GM21528 (cell line): Measurements from ENCODE around the gene TCF7L1.

Source experiments
- ATAC-seq: cut with Tn5 transposase; IDR thresholded peaks from one replicate; pipeline ENCODE4 v1.9.1; 2021; ENCODE audit warnings: mild to moderate bottlenecking, moderate library complexity; ENCODE audit not compliant: unreplicated experiment, low FRiP score

TCF7L1 gene

DNA sequence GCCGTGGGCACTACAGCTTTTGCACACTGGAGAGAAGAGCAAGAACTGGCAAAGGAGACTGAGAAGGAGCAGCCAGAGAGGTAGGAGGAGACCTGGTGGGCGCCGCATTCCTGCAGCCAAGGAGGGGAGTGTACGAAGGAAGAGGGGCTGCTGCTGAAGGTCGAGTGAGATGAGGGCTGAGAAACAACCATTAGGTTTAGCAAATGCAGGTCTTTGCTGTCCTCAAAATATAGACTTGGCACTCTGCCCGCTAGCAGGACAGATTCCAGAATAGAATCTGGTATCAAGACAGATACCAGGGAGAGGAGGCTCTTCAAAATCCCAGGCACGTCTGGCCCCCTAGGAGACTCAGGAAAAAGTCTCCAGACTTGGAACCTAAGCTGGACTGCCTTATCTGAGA lies 111.6 kb downstream of the TCF7L1 start:
- no peak for ATAC-seq

DNA sequence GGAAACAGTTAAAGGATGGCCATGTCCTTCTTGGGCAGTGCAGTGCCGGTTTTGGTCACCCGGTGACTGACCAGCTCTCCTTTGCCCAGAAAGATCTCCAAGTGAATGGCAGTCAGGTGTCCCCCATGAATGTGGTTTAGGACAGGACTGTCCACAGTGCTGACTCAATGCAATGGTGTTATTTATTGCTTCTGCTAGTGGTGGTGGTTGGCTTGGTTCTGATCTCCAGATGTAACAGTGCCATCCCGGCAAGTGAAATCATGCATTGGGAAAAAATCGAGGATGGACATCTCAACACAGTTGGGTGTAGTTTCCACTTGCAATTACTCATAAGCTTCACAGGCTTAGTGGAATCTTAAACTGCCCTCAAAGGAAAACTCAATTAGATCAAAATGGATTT lies 112.7 kb downstream of the TCF7L1 start:
- no peak for ATAC-seq

DNA sequence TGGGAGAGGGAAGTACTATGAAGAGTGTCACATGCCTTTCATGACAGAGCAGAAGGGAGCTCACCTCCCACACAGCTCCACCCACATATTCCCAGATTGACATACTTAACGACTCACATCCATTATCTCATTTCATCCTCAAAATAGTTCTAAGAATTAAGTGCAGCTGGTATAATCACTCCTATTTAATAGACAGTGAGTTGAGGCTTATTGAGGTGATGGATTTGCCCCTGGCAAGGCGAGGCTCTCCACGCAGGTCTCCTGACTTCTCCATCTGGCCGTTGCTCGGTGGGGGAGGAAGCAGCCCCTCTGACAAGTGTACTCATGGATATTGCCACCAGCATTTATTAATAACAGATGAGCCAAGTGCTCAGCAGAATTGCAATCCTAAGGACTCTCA lies 113.2 kb downstream of the TCF7L1 start:
- ATAC-seq = no peak

DNA sequence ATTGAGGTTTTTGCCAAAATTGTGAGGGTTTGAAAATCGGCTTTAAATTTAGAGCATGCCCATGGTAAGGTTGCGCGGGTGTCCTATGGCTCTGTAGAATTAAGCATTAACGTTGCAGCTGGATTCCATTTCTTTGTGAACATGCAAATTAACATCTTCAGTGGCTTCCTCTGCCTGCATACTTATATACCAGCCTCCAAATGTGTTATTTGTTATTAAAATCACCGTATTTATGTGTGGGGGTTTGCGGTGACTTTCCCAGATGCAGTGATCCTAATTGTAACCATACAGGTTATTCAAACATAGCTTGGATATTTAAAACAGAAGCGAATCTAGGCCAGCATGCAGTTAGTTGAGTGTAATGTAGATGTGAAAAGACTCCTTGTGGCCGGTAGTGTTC lies 114.4 kb downstream of the TCF7L1 start:
- ATAC-seq = no peak

DNA sequence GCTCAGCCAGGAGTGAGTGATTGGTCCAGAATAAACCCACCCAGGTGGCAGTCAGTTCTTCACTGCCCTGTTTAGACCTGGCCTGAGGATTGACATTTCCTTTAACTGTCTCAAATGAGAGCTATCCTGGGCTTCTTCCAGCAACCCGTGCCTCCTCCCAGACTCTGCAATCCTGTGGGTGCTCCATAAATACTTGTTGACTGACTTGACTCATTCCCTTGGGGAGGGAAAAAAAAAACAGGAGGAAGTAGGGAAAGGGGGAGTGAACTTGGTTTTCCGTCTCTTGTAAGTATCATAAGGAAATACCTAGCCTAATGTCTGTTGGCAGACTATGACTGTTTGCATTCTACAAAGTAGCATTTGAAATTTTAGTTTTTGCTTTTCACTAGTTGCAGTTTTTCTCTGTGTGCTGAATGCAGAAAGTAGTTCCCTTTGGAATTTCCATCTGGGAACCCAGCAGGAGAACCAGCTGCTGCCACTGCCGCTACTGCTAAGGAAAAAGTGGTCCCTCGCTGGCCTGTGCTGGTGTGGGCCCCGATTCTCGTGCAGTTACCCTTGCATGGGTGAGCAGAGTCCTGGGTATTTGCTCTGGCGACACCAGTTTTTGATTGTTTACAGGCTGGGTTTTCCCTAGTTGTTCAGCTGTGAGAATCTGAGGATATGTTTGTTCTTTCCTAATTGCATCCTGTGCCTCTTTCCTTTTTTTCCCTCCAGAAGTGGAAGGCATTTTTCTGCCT lies 115.7 kb downstream of the TCF7L1 start:
- ATAC-seq = no peak

DNA sequence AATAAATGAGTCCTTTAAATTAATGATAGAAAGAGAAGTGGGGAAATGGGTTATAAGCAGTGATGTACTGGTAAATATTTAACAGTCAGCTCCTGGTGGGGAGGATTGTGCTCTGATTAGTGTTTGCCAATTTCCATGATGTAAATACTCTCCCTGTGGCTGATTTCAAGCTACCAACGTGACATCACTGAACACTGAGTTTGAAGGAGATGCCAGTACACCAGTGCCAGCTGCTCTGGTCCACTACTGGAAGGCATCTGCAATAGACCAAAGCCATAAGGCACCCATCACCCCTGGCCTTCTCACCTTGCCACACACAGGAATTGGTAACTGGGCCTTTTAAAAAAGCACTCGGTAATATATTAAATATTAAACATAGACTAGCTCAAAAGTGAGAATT lies 116.9 kb downstream of the TCF7L1 start:
- ATAC-seq = no peak

DNA sequence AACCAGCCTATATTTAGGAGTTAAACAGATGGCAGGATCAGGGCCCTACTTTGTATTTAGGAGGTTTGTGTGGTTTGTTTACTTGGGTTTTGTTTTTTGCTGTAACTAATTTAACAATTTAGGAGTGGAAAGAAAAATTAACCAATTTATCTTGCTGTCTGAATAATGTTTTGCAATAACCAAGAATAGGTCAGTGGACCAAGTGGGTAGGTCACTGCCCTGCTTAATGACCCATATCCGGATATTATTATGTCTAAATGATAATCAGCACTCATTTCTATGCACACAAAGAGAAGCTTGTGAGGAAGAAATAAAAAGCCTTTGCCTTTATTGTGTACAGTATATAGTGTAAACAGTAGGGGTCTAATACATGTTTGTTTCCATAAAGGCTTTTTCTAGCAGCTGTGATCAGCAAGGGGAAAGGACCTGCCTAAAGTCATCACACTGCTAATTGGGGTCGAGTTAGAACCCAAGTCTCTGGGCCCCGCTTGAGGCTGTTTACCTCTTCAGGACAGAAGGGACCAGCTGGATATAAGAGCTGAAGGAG lies 118.0 kb downstream of the TCF7L1 start:
- ATAC-seq = no peak

DNA sequence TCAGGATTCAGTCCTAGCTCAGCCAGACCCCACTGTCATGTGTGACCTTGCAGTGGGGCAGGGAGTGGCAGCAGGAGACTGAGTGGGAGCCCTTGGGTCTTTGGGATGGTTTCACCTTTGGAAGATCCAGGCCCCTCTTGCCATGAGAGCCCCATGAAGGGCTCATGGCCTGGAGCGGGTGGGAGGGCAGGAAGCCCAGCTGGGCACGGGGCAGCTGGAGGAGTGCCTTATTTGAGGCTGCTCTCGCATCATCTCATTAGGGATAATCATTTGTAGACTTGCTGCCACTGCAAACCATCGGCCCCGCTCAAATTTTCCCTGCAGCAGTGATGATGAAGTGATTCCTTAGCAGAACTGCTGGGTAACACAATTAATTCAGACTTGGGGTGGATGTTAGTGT lies 120.7 kb downstream of the TCF7L1 start:
- ATAC-seq = no peak

DNA sequence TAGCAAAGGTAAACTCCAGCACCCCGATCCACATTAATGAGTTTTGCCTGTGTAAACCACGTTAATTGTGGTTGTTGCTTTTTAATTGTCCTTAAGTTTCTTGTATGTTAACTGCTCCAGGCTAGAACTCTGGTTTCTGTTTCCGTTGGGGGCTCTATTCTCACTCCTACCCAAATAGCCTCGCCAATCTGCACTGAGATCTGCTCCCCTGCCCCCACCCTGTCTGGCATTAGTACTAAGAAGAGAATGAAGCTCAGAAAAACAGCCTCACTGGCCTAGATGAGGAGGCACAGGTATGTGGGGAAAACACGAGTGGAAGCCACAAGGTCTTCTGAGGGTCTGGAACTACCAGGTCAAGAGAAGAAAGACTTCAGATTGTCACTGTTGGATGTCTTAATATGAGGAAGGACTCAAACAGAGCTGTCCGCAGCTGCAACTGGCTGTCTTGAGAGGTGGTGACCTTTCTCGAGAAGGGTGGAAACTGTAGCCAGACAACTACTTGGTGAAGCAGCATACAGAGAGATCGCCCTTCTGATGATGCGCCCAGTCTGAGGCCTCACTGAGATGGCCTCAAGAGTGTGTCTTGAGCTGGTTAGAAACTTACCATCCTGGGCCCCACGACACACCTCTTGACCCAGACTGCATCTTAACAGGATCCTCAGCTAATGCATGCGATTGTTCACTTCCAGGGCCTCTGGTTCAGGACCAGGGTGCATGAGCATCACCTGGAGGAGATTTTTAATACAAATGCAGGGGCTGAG lies 121.5 kb downstream of the TCF7L1 start:
- ATAC-seq = no peak

DNA sequence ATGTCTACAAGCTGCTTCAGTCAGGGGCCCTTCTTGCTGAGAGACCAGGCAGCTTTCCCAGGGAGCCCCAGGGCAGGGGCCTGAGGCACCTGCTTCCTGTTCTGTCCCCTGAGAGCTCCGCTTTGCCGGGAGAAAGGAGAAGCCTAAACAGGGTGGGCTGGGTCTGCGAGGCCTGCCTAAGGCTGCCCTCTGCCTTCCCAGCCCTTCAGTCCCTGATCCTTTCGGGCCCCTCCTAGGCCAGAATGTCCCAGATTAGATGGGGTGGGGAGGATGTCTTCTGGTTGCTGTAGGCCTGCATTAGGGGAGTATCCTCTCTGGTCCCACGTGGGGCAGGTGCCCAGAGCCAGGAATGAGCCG lies 122.2 kb downstream of the TCF7L1 start:
- no peak for ATAC-seq

DNA sequence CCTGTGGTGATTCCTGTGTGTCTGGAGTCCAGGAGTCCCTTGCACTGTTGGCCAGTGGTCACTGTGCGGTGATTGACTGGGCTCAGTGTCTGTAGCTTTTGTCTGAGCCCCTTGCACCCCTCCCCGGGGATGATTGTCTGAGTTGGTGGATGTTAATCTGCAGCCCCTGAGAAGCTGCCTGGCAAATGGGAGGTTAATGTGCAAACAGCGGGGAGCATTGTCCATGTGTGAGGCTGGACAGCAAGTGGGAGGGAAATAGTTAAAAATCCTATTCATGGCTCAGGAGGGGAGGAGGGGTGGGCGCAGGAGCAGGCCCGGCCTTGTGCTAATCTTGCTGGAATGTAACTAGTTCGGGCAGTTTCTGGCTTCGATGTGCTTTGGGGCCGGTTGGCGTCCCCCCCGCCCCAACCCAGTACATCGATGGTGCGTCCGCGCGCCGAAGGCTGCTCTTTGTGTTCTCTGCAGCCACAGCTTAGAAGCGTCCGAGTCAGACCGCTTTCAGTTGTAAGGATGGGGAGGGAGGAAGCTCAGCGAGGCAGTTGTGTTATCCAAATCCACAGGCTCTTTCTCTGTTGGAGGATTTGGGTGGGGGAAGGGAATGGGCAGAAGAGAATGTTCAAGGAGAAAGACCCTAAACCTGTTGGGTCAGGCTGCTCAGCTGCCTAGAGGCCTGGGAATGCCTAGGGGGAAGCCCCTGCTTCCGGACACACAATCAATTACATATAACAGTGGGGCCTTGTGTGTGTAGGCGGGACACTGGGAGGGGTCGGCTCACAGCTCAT lies 122.8 kb downstream of the TCF7L1 start:
- no peak for ATAC-seq

DNA sequence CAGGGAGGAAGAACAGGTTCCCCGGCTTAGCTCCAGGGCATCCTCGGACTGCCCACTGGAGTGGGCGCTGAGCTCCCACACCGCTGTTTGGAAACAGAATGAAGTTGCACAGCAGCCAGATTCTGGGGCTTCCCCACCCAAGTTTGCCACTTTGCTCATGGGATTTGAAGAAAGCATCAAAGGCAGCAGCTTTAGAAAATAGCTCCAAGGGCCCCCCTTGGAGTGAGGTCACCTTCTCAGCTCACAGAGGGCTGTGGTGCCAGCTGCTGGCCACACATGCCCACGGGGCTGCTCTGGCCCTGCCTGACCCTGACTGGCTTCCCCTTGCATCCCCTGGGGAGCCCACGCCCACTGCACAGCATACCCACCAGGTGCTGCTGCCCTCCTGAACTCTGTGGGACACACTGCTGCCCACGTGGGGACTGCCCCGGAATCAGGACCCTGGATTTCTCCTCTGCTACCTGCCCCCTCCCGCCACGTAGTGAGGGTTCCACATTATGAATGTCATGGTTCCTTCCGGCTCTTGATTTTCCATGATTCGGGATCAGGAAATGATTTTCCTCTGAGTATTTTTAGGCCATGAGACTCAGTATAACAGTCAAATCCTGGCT lies 124.3 kb downstream of the TCF7L1 start:
- ATAC-seq = no peak

DNA sequence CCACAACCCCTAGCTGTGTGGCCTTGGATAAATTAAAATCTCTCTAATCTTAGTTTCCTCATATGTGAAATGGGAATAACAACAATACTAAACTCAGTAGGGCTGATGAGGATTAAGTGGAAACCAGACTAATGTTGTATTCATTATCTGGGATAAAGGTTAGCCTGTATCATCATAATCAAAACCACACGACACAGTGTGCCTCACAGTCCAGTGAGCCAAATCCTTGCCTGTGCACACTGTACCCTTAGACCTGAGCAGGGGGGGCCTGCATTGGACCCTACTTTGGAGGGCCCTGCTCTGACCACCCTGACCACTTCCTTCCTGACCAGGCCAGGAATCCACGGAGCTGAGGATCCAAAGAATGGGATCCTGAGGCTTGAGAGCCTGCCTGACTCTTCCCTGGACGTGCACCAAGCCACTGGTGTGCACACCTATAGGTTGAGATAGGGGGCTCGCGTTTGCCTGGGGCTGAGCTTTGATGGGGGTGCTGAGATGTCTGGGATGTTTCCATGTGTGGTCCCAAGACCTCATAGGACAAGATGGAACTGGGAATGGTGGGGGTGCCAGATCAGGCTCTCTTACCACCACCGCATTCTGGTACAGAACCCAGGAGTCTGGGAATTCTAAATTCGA lies 124.9 kb downstream of the TCF7L1 start:
- ATAC-seq = no peak

DNA sequence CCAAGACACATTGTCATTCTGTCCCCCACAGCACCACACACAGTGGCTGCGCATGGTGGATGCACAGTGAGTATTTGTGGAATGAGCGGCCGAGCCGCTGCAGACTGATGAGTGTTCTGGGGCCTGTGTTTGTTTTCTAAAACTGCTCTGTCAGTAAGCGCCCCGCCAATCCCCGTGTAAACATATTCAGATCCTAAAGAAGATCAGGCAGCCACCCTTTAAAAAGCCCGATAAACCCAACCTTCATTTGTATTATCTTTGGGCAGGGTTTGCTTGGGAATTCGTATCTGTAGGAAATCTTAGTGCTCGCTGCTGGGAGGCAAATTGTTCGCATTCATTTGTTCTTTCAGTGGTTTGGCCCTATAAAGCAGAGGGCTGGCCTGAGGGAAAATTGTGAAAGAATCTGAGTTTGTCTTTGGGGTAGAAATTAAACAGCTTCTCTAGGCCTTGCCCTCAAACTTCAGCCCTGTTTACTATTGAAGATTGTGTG lies 126.0 kb downstream of the TCF7L1 start:
- no peak for ATAC-seq

DNA sequence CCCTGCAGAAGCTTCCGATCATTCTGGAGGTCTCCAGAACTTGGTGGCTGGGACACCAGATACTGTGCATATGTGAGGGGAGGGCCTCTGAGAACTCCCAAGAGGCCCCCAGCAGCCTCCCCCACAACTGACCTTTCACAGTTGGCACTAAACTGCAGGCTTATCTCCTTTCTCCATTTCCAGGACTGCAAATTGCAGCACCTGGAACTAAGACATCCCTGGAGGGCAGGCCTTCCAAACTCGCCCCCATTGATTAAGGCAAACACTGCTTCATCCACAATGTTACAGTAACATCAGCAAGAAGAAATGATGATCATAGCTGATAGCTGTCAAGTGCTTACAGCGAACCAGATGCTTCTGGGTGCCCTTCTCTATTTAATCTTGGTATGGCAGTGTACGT lies 126.7 kb downstream of the TCF7L1 start:
- ATAC-seq = no peak

DNA sequence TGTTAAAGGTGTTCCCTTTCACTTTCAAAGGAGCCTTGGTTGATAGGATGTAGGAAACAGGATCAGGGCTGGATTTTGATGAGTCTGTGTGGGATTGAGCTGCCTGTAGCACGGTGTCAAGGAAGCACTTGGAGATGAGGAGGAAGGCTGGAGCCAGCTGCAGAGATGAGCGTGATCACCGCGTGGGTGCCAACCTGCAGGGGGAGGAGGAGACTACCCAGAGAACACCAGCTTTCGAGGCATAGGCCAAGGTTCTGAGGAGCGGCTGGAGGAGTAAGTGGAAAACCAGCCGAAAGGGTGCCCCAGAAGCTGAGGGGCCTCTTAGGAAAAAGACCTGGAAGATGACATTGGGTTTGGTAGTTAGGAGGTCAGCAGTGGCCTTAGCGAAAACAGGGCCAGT lies 130.4 kb downstream of the TCF7L1 start:
- ATAC-seq = no peak

DNA sequence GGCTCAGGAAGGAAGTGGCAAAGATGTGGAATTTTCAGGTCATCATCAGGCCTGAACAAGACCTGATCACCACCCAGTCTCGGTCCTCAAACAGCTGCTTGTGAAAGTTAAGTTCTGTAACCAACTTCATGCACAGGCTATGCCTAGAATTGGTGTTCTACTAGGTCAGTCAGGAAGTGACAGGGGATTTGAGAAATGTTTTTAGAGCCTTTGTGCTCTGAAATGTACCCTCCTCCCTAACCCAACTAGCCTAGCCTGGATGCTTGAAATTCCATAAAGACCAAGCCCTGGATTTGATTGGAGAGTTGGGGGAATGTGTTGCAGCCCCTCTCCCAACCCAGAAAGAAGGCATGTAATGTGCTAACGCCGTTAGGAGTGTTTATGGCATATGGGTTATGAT lies 131.3 kb downstream of the TCF7L1 start:
- ATAC-seq = no peak

DNA sequence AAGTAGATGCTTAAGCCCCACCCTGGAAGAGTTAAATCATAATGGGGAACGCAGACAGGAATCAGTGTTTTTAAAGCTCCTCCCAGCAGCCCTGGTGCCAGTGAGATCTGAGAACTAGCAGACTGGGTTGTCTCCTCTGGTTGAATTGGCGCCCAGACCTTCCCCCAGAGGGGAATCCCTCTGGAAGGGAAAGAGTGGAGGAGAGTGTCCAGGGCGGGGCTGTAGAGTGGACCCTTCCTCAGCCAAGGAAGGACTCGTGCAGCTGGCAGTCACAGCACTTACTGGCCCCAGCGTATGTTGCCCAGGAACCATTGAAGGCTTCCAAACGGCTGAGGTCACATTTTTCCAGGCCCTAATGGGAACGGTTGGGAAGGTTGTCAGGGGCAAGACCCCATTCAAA lies 132.1 kb downstream of the TCF7L1 start:
- no peak for ATAC-seq

DNA sequence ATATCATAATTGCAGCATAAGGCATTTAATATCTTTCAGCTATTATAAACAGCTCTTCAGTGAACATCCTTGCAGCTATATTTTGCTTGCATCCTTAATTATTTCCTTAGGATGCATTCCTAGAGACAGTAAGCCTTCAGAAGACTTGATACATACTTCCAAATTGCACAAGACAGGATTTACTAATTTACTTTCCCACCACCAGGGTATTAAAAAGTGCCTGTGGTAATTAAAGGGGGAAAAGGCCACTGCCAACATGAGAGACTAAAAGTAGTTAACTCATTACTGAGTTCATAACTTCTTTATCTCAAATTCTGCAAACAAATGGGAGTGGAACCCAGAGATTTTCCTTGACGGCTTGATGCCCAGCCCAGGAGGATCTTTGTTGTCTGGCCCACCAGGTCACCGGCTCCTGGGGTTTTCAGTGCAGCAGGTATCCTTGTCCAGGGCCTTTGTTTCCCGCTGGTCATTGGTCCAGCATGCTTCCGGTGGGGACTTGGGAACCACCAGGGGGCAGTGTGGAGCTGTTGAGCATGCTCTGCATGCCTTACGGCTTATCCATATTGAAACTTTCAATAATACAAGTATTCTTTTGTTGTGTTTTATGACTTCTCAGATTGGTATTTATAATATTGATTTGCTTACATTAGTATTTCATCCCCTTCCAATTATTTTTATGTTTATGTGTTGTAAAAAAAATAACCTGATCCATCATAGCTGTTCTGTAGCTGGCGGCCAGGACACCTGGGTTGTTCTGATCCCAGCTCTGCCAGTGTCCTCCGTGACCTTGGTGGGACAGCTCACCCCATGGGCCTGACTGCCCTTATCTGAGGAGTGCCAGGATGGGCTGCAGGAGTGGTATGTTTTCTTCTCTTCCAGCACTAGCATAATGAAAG lies 133.2 kb downstream of the TCF7L1 start:
- peak; percentile 72 for ATAC-seq
